SK-N-SH (cell line): ENCODE results near the gene MATN1. TPM values are rescaled to one million over a fixed set of nuclear protein-coding genes. Genes with fewer than 3 reads are reported as not detected.

Source experiments
- CTCF ChIA-PET: fragments of 300-600, 350-600 bp; formaldehyde crosslinking; extraction: SDS; loops from one replicate; lab custom pipeline; 2021; lab: Yijun Ruan, JAX
- POLR2A ChIA-PET: fragments of 350-600 bp; sonication (Branson Sonifier 250); formaldehyde crosslinking; extraction: SDS; loops from one replicate; lab custom pipeline; 2020; ENCODE audit warnings: antibody characterized with exemption, inconsistent platforms; lab: Yijun Ruan, JAX
- DNase-seq: peaks from one replicate; pipeline ENCODE4 v3.0.0; 2012
- H2AFZ ChIP-seq: fragments of 200-600 bp; sonication (generic); 2 replicates; pipeline ENCODE4 v1.8.1; 2016; ENCODE audit warnings: antibody characterized with exemption, mild to moderate bottlenecking, low read depth
- H3F3A ChIP-seq: fragments of 200-600 bp; sonication (generic); replicated peaks from 2 replicates; pipeline ENCODE3; 2016; ENCODE audit warnings: antibody characterized with exemption, mild to moderate bottlenecking; ENCODE audit not compliant: insufficient read depth
- H3K27ac ChIP-seq, 2 experiments: fragments of 200-500 bp in 1 of 2; fragments of 200-600 bp in 1 of 2; sonication (Bioruptor generic) in 1 of 2; sonication (generic), shearing (Covaris generic) in 1 of 2; 2 replicates each; pipeline versions ENCODE4 v1.5.1 to v1.6.1; 2014 to 2016; ENCODE audit warnings: low read depth in 2 of 2, inconsistent platforms in 1 of 2, low read length in 1 of 2, mild to moderate bottlenecking in 1 of 2, mixed read lengths in 1 of 2
- H3K27me3 ChIP-seq: fragments of 200-600 bp; sonication (generic), shearing (Covaris generic); 2 replicates; pipeline ENCODE4 v1.6.1; 2016; ENCODE audit warnings: mixed run types; ENCODE audit not compliant: insufficient read depth
- H3K36me3 ChIP-seq, 2 experiments: fragments of 200-500 bp in 1 of 2; fragments of 200-600 bp in 1 of 2; sonication (Bioruptor generic) in 1 of 2; sonication (generic) in 1 of 2; replicated peaks in 1 of 2; 2 replicates each; pipeline versions ENCODE3 to v1.5.1; 2014 to 2016; ENCODE audit warnings: low read length in 1 of 2, mild to moderate bottlenecking in 1 of 2; ENCODE audit not compliant: insufficient read depth in 2 of 2, control insufficient read depth in 1 of 2
- H3K4me1 ChIP-seq, 2 experiments: fragments of 200-500 bp in 1 of 2; fragments of 200-600 bp in 1 of 2; sonication (Bioruptor generic) in 1 of 2; sonication (generic), shearing (Covaris generic) in 1 of 2; 2 replicates each; pipeline versions ENCODE4 v1.5.1 to v1.6.1; 2014 to 2016; ENCODE audit warnings: low read depth in 1 of 2, low read length in 1 of 2, mixed run types in 1 of 2; ENCODE audit not compliant: insufficient read depth in 2 of 2, control insufficient read depth in 1 of 2
- H3K4me2 ChIP-seq: fragments of 200-600 bp; sonication (generic), shearing (Covaris generic); 2 replicates; pipeline ENCODE4 v1.6.1; 2017; ENCODE audit warnings: mixed run types
- H3K4me3 ChIP-seq, 2 experiments: fragments of 200-500 bp in 1 of 2; fragments of 200-600 bp in 1 of 2; sonication (Bioruptor generic) in 1 of 2; sonication (generic), shearing (Covaris generic) in 1 of 2; 2 replicates each; pipeline versions ENCODE4 v1.5.1 to v1.8.1; 2014 to 2016; ENCODE audit warnings: low read depth in 2 of 2, inconsistent platforms in 1 of 2, low read length in 1 of 2, mild to moderate bottlenecking in 1 of 2, mixed read lengths in 1 of 2, moderate library complexity in 1 of 2
- H3K79me2 ChIP-seq: fragments of 200-600 bp; sonication (generic); 2 replicates; pipeline ENCODE4 v1.8.1; 2017; ENCODE audit warnings: mild to moderate bottlenecking; ENCODE audit not compliant: insufficient read depth
- H3K9ac ChIP-seq: fragments of 200-600 bp; sonication (generic); 2 replicates; pipeline ENCODE4 v1.6.1; 2017; ENCODE audit warnings: mixed run types
- H3K9me2 ChIP-seq: fragments of 200-600 bp; sonication (generic); 2 replicates; pipeline ENCODE4 v1.6.1; 2017; ENCODE audit warnings: mixed run types
- H3K9me3 ChIP-seq: fragments of 200-600 bp; sonication (generic); 2 replicates; pipeline ENCODE4 v1.6.1; 2017; ENCODE audit warnings: mixed run types, mild to moderate bottlenecking, moderate library complexity
- H4K20me1 ChIP-seq: fragments of 200-600 bp; sonication (generic); 2 replicates; pipeline ENCODE4 v1.6.1; 2017; ENCODE audit warnings: mild to moderate bottlenecking, mixed run types; ENCODE audit not compliant: insufficient read depth
- ELF1 ChIP-seq: IDR thresholded peaks from 2 replicates; pipeline ENCODE4 v1.4.0; 2012
- EP300 ChIP-seq, 2 experiments: IDR thresholded peaks; 2 replicates each; pipeline versions ENCODE4 v1.4.0 to v1.6.1; 2012; ENCODE audit warnings: borderline replicate concordance in 1 of 2, low read depth in 1 of 2, low read length in 1 of 2
- FOXJ3 ChIP-seq: sonication (generic); formaldehyde crosslinking; IDR thresholded peaks from 2 replicates; pipeline ENCODE4 v1.5.1; 2020; ENCODE audit warnings: mild to moderate bottlenecking, missing genetic modification reagents
- FOXM1 ChIP-seq: IDR thresholded peaks from 2 replicates; pipeline ENCODE4 v1.4.0; 2012; ENCODE audit warnings: low read depth, mild to moderate bottlenecking
- GABPA ChIP-seq: IDR thresholded peaks from 2 replicates; pipeline ENCODE4 v1.4.0; 2012; ENCODE audit warnings: low read depth, mild to moderate bottlenecking
- GATA2 ChIP-seq: sonication (generic); formaldehyde crosslinking; IDR thresholded peaks from 2 replicates; pipeline ENCODE4 v1.5.0; 2020; ENCODE audit warnings: mild to moderate bottlenecking, missing genetic modification reagents
- JUND ChIP-seq: IDR thresholded peaks from 2 replicates; pipeline ENCODE4 v1.4.0; 2012
- MEF2A ChIP-seq: IDR thresholded peaks from 2 replicates; pipeline ENCODE4 v1.4.0; 2012; ENCODE audit warnings: low read depth, borderline replicate concordance
- MXI1 ChIP-seq: IDR thresholded peaks from 2 replicates; pipeline ENCODE4 v1.6.1; 2012; ENCODE audit warnings: mild to moderate bottlenecking, low read depth, low read length, improper control_type of control experiment
- POLR2AphosphoS5 ChIP-seq: IDR thresholded peaks from 2 replicates; pipeline ENCODE4 v1.6.1; 2012; ENCODE audit warnings: low read depth, low read length
- SIN3A ChIP-seq: IDR thresholded peaks from 2 replicates; pipeline ENCODE4 v1.6.1; 2012; ENCODE audit warnings: low read depth, mild to moderate bottlenecking, low read length, moderate library complexity, borderline replicate concordance
- SMC3 ChIP-seq: IDR thresholded peaks from 2 replicates; pipeline ENCODE4 v1.6.1; 2012; ENCODE audit warnings: low read depth, low read length, improper control_type of control experiment
- TCF12 ChIP-seq: IDR thresholded peaks from 2 replicates; pipeline ENCODE4 v1.4.0; 2012
- YY1 ChIP-seq: IDR thresholded peaks from 2 replicates; pipeline ENCODE4 v1.4.0; 2012; ENCODE audit warnings: low read depth, mild to moderate bottlenecking
- WGBS: methylation state at CpG from one replicate; pipeline ENCODE4 v1.1.6; 2017; ENCODE audit warnings: low lambda C conversion rate; 5-methylcytosine and 5-hydroxymethylcytosine counted together
- polyA plus RNA-seq, 3 experiments: library from polyadenylated mRNA; depleted of rRNA; stranded (reverse); fragments of >200 nt; gene quantifications; 2 replicates each; pipeline ENCODE4 v1.2.3, GENCODE V29; 2012
- TF ChIP-seq, protein P1 (sequence below): IDR thresholded peaks from 2 replicates; pipeline ENCODE4 v1.4.0; 2012; ENCODE audit warnings: low read depth
- TF ChIP-seq, protein P2 (sequence below): fragments of 150-350 bp; IDR thresholded peaks from 2 replicates; pipeline ENCODE4 v1.6.1; 2017; ENCODE audit warnings: antibody characterized with exemption, low read length, low read depth, borderline replicate concordance
- TF ChIP-seq, protein P3 (sequence below): IDR thresholded peaks from 2 replicates; pipeline ENCODE4 v1.6.1; 2012; ENCODE audit warnings: mild to moderate bottlenecking, low read depth, low read length, moderate library complexity

Gene MATN1
- polyA plus RNA-seq, 1 of the 3 experiments (the other 2 are of a cell fraction), result 0.23 TPM

- Histone ChIP-seq H3K9me2 (no peaks in the 10 kb centered on the region), H3K27me3 (no peaks in the 10 kb centered on the region), H3K27ac (no peak overlapping the region), H3K4me3 (no peak overlapping the region), H3K9ac (no peak overlapping the region), H4K20me1 (no peaks in the 10 kb centered on the region), H3K79me2 (no peaks in the 10 kb centered on the region), H3K4me2 (no peak overlapping the region), H3F3A (peaks cover 5% of the 10 kb centered on the region), H3K4me1 (peaks cover 3 to 6% of the 10 kb centered on the region in 2 experiments; a peak in 3 of 4 replicates), H3K36me3 (peaks cover 0 to 9% of the 10 kb centered on the region in 2 experiments), H2AFZ (no peak overlapping the region), H3K9me3 (no peaks in the 10 kb centered on the region)
- ChIA-PET CTCF (interaction anchor here (4.7 to 14.9 kb wide), 3 partner anchors 56 to 186 kb away, joined by 31 to 377 read pairs (median 32); no protein-coding TSS in a partner anchor), POLR2A (no interaction called here)
- 83% methylated on average over 15 of the region's 17 CpGs for WGBS
- no peak for TF ChIP-seq EP300 (IDR thresholded peaks at IDR 0.05; ENCODE audit: borderline replicate concordance in 1 of 2, low read depth in 1 of 2, low read length in 1 of 2)
- TF ChIP-seq, protein P1, sequence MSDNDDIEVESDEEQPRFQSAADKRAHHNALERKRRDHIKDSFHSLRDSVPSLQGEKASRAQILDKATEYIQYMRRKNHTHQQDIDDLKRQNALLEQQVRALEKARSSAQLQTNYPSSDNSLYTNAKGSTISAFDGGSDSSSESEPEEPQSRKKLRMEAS, result no peak
- TF ChIP-seq TCF12, result no peak
- TF ChIP-seq FOXJ3 (CRISPR knock-in tag), result no peak
- TF ChIP-seq SIN3A, result no peak
- TF ChIP-seq MEF2A, result no peak
- TF ChIP-seq FOXM1, result no peak
- no peak for TF ChIP-seq JUND
- TF ChIP-seq MXI1, result no peak
- TF ChIP-seq SMC3, result no peak
- TF ChIP-seq, protein P2, sequence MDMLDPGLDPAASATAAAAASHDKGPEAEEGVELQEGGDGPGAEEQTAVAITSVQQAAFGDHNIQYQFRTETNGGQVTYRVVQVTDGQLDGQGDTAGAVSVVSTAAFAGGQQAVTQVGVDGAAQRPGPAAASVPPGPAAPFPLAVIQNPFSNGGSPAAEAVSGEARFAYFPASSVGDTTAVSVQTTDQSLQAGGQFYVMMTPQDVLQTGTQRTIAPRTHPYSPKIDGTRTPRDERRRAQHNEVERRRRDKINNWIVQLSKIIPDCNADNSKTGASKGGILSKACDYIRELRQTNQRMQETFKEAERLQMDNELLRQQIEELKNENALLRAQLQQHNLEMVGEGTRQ, result no peak
- no peak for TF ChIP-seq ELF1
- no peak for TF ChIP-seq YY1
- no peak for TF ChIP-seq POLR2AphosphoS5
- TF ChIP-seq, protein P3, sequence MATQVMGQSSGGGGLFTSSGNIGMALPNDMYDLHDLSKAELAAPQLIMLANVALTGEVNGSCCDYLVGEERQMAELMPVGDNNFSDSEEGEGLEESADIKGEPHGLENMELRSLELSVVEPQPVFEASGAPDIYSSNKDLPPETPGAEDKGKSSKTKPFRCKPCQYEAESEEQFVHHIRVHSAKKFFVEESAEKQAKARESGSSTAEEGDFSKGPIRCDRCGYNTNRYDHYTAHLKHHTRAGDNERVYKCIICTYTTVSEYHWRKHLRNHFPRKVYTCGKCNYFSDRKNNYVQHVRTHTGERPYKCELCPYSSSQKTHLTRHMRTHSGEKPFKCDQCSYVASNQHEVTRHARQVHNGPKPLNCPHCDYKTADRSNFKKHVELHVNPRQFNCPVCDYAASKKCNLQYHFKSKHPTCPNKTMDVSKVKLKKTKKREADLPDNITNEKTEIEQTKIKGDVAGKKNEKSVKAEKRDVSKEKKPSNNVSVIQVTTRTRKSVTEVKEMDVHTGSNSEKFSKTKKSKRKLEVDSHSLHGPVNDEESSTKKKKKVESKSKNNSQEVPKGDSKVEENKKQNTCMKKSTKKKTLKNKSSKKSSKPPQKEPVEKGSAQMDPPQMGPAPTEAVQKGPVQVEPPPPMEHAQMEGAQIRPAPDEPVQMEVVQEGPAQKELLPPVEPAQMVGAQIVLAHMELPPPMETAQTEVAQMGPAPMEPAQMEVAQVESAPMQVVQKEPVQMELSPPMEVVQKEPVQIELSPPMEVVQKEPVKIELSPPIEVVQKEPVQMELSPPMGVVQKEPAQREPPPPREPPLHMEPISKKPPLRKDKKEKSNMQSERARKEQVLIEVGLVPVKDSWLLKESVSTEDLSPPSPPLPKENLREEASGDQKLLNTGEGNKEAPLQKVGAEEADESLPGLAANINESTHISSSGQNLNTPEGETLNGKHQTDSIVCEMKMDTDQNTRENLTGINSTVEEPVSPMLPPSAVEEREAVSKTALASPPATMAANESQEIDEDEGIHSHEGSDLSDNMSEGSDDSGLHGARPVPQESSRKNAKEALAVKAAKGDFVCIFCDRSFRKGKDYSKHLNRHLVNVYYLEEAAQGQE, result no peak
- TF ChIP-seq GATA2 (CRISPR knock-in tag), result no peak
- no peak for TF ChIP-seq GABPA
- no peak for DNase-seq
Measured at GRCh38 chr1:30725450-30726095, 2.2 kb upstream of the MATN1 start.
